ACHN (cell line): Measurements from ENCODE around the gene TP53AIP1.
"Not testable (repeated sequence)": the region's sequence is repeated elsewhere in the genome, so short reads cannot be mapped to it uniquely, and the experiment has no call there.

Experiments
- DNase-seq: peaks from one replicate; pipeline ENCODE4 v3.0.0-alpha.2; 2015
- in situ Hi-C: cut with HindIII; loops from 2 replicates; pipeline ENCODE4 v1.10.0; 2017; ENCODE audit warnings: low sequenced_read_pairs, low pct_ligation_motif_present, low pct_unique_long_range_greater_than_20kb

The TP53AIP1 gene

GRCh38 chr11:128929468-128929867, 13.2 kb downstream of the TP53AIP1 start:
- no peak for DNase-seq

DNA sequence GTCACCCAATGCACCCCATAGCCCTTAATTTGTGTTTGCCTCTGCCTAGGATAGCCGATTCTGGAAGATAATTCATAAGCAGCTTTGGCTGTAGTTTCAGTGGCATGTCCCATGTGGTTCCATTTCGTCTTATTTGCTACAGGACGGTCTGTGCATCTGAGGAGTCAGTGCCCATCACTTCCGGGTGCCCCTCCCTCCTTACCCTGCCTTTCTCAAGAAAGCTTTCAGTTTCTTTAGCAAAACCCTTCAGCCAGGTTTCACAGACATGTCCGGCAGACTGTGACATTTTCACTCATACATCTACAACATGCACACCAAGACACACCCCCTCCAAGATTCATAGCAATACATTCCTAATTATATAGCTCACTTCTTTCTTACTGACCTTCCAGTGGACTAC, 14.3 kb downstream of the TP53AIP1 start:
- in situ Hi-C loops, result no loop called here
- DNase-seq, result no peak

More at GRCh38 chr11:128929468-128929867, 13.2 kb downstream of the TP53AIP1 start:
- in situ Hi-C loops, result no loop called here

DNA sequence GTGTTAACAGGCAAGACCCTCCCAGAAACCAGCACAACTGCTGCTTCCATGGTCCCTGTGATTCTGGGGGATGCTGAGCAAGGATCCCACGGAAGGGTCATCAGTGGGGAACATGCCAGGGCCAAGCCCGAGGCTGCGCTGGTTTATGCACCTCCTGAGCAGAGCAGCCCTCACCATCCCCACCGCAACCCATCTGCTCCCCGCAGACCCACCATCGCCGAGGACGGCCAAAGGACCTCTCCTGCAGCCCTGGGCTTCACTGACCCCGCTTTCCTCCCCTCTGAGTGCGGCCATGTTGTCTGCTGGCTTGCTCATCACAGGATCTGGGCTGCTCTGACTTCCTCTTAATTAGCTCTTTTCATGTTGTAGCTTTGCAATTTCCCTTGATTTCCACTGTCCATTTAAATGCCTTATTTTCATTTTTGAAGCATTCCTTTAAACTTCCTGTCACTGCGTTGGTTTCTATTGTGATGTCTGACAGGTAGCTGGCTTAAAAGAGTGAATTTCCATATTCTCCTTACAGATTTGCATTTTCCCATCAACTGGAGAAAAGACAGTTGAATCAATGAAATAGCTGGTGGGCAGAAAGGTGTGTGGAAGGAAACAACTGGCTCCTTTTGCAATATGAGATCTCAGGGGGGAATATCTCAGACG, 14.9 kb downstream of the TP53AIP1 start:
- DNase-seq, result no peak
- in situ Hi-C loops, result no loop called here

- DNase-seq, result no peak
- in situ Hi-C loops, result no loop called here
Observed at GRCh38 chr11:128927108-128927461, 15.6 kb downstream of the TP53AIP1 start.

GRCh38 chr11:128926437-128927107, 16.1 kb downstream of the TP53AIP1 start:
- no peak for DNase-seq
- in situ Hi-C loops, result no loop called here

GRCh38 chr11:128926000-128926399, 16.7 kb downstream of the TP53AIP1 start:
- no peak for DNase-seq
- in situ Hi-C loops, result no loop called here

- in situ Hi-C loops, result no loop called here
- no peak for DNase-seq
Observed at GRCh38 chr11:128925250-128925600, 17.4 kb downstream of the TP53AIP1 start.

DNA sequence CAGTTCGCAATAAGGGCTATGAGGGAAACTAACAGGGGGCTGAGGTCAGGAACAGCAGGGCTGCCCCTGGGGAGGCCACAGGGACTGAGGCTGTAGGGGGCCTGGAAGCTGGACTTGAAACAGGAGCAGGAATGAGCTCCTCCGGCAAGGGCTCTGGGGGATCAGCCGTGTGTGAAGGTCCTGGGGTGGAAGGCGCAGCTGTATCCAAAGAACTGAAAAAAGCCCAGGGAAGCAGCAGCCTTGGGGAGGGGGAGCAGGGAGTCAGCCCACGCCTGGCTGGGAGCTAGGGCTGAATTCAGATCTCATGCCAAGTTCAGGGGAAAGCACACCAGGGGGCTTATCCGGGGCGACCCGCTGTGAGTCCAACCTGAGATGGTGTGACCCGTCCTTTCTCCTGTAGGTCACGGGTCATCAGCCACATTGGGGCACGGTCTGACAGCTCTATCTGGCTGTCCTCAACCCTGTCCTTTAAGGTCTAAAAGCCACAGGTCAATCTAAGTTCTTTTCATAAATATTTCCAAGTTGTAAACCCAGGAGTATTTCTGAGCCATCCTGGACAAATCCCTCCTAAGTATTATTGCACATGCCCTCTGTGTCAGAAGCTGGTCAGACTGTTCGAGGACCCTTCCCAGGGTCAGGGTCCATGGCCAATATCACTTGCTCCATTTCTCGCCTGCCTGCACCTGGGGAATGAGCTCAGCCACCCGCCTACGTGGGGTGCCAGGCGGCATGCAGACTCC, 18.0 kb downstream of the TP53AIP1 start:
- DNase-seq, result no peak
- in situ Hi-C loops, result no loop called here

DNA sequence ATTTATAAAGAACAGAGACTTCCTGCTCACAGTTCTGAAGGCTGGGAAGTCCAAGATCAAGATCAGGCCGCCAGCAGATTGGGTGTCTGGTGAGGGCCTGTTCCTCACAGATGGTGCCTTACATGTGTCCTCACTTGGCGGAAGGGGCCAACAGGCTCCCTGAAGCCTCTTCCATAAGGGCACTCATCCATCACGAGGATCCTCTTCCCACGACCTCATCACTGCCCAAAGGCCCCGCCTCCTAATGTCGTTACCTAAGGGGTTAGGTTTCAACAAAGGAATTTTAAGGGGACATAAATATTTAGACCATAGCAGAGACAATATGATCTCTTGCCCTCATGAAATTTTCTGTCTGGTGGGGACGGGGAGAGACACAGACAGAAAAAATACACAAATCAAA, 18.6 kb downstream of the TP53AIP1 start:
- no peak for DNase-seq
- in situ Hi-C loops, result no loop called here

- DNase-seq, result no peak
- in situ Hi-C loops, result no loop called here
Observed at GRCh38 chr11:128921793-128922192, 20.9 kb downstream of the TP53AIP1 start.

GRCh38 chr11:128920666-128921065, 22.0 kb downstream of the TP53AIP1 start:
- in situ Hi-C loops, result no loop called here
- DNase-seq, result no peak

DNA sequence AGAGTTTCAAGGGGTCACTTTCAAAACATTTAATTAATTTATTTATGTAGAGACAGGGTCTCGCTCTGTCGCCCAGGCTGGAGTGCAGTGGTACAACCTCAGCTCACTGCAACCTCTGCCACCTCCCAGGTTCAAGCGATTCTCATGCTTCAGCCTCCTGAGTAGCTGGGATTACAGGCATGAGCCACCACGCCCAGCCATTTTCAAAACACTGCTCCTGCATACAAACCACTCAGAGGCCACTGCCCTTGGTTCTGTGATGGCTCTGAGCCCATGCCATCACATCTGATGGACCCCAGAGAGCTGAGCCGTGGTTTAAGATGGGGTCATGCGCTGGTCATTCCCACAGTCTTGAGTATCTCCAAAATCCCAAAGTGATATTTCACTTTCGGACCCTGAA, 23.0 kb downstream of the TP53AIP1 start:
- in situ Hi-C loops, DNase-seq: not testable (repeated sequence)

DNA sequence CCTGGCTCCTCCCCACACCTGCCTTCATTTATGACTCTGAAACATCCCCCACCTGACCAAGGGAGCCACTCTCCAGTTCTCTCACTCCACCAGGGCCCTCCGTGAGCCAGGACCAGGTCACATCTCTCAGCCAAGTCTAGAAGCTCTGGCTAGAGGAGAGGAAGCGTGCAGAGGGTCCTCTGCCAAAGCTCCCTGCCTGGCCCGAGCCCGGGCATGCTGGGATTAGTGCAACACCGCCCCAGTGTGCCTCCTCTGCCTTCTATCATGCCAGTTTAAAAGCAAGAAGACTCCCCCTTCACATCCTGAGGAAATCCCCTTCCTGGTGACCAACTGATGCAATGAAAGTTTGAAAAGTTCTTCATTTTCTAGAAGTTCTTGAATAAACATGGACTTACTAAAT, 23.5 kb downstream of the TP53AIP1 start:
- in situ Hi-C loops, result no loop called here
- DNase-seq, result no peak

GRCh38 chr11:128917144-128917724, 25.4 kb downstream of the TP53AIP1 start:
- DNase-seq, result no peak
- in situ Hi-C loops, result no loop called here

DNA sequence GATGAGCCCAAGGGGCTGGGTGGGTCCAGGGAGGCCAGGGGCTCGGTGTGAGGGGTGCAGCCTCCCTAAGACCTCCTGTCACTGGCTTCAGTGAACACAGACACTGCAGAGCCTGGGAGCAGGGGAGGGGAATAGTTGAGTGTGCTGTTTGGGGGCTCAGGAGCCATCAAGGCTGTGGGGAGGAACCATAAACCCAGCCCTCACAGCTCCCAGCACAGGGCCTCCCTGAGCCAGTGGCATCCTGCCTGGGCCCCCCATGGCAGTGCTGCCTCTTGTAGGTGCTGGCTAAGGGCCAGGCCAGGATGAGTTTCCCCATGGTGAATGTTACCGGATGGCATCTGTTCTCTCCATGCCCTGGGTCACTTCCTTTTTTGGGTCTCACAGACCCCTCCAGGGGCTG, 26.0 kb downstream of the TP53AIP1 start:
- in situ Hi-C loops, result no loop called here
- DNase-seq, result no peak

GRCh38 chr11:128916037-128916572, 26.6 kb downstream of the TP53AIP1 start:
- in situ Hi-C loops, result no loop called here
- no peak for DNase-seq

GRCh38 chr11:128915149-128915521, 27.5 kb downstream of the TP53AIP1 start:
- DNase-seq, result no peak
- in situ Hi-C loops, result no loop called here

DNA sequence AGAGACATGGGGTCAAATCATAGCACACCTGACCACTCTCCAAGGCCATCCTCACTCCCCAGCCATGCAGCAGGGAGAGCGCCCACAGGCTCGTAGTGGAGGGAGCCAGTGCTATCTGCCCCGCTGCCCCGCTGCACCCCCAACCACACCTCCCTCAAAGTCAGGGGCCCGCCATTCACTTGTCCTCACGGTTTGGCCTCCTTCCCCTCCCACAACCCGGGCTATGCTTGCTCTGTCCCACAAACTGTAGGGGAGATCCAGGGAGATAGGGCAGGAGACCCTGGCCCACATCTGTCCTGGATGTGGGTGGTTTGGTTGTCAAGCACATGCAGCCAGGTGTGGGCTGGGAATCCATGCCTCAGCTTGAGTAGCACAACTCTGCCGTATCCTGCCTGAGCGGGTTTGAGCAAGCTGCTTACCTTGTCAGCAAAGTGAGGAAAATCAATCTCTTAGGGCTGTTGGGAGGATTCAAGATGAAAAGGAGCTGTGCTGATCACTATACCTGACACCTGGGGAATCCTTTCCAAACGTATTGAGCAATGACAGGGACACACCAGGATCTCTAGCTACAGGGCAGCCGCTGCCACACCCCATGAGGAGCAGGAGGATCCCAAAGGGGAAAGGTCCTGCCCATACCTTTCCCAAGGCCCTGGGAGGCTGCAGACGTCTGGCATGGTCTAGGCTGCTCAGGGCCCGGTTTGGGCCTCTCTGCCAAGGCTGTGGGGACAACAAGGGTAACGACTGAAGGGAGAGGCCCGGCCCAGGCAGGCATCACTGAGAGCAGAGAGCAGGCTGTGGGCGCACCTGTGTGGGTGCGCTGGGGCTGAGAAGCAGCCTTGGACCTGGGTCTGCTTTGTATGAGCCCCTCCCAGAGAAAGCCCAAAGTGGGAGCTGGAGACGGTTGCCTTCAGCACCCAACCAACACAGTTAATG, 28.2 kb downstream of the TP53AIP1 start:
- DNase-seq, result no peak
- in situ Hi-C loops, result no loop called here
